Activated CD4-positive, alpha-beta T cell treated with anti-CD3 and anti-CD28 coated beads, Interleukin-2, amount 10 ng/mL, durations not matched to agents 7 days and 5 days (primary cell): ENCODE data around the gene OR1D5. TPM values are rescaled to one million over a fixed set of nuclear protein-coding genes. Genes with fewer than 3 reads are reported as not detected.
"Not testable (repeated sequence)": the region's sequence is repeated elsewhere in the genome, so short reads cannot be mapped to it uniquely, and the experiment has no call there.

Source experiments
- CTCF ChIA-PET: fragments of 350-600 bp; sonication (Branson Sonifier 250); formaldehyde crosslinking; loops from one replicate; lab custom pipeline; 2021; ENCODE audit warnings: antibody characterized with exemption; lab: Charles Lee
- POLR2A ChIA-PET: fragments of 350-600 bp; sonication (Branson Sonifier 250); formaldehyde crosslinking; loops from one replicate; lab custom pipeline; 2021; ENCODE audit warnings: antibody characterized with exemption; lab: Charles Lee
- DNase-seq: peaks from one replicate; pipeline ENCODE4 v3.0.0-alpha.2; 2020
- H3K27ac Mint-ChIP-seq: one replicate; pipeline ENCODE4 v1.8.0; 2021; ENCODE audit warnings: mild to moderate bottlenecking, moderate library complexity, mixed read lengths
- H3K27me3 Mint-ChIP-seq: one replicate; pipeline ENCODE4 v1.8.0; 2021; ENCODE audit warnings: mixed read lengths
- H3K36me3 Mint-ChIP-seq: one replicate; pipeline ENCODE4 v1.8.0; 2021; ENCODE audit warnings: low read depth, mixed read lengths
- H3K4me1 Mint-ChIP-seq: one replicate; pipeline ENCODE4 v1.8.0; 2021; ENCODE audit warnings: mixed read lengths
- H3K4me3 Mint-ChIP-seq: one replicate; pipeline ENCODE4 v1.8.0; 2021; ENCODE audit warnings: mild to moderate bottlenecking, moderate library complexity, mixed read lengths
- H3K9me3 Mint-ChIP-seq: one replicate; pipeline ENCODE4 v1.8.0; 2021; ENCODE audit warnings: mixed read lengths
- total RNA-seq, 2 experiments: library from RNA; stranded (reverse); gene quantifications; one replicate each; pipeline ENCODE4 v1.2.3, GENCODE V29; 2021

OR1D5 gene
- total RNA-seq, 2 experiments from 2014 or later = not detected

GRCh38 chr17:3038941-3039340 lies 24.5 kb downstream of the OR1D5 start:
- peaks cover 3% of the 10 kb centered on the region for H3K27me3 Mint-ChIP-seq
- ChIA-PET CTCF (no interaction called here), POLR2A (no interaction called here)
- H3K4me3 Mint-ChIP-seq = no peak overlapping the region
- H3K27ac Mint-ChIP-seq = no peak overlapping the region
- no peaks in the 10 kb centered on the region for H3K4me1 Mint-ChIP-seq
- no peak for DNase-seq
- peaks cover 14% of the 10 kb centered on the region for H3K9me3 Mint-ChIP-seq
- H3K36me3 Mint-ChIP-seq = no peaks in the 10 kb centered on the region

GRCh38 chr17:3037259-3037658 lies 26.1 kb downstream of the OR1D5 start:
- no peak overlapping the region for H3K27ac Mint-ChIP-seq
- H3K27me3 Mint-ChIP-seq = no peaks in the 10 kb centered on the region
- no peaks in the 10 kb centered on the region for H3K36me3 Mint-ChIP-seq
- H3K4me1 Mint-ChIP-seq = no peaks in the 10 kb centered on the region
- peaks cover 4% of the 10 kb centered on the region for H3K9me3 Mint-ChIP-seq
- no peak for DNase-seq
- ChIA-PET POLR2A (no interaction called here), CTCF (interaction anchor here (0.6 kb wide), 1 partner anchor 9 kb away, joined by 3 read pairs; no protein-coding TSS in a partner anchor)
- no peak overlapping the region for H3K4me3 Mint-ChIP-seq

GRCh38 chr17:3036800-3037199 lies 26.6 kb downstream of the OR1D5 start:
- Mint-ChIP-seq H3K9me3 (no peaks in the 10 kb centered on the region), H3K4me3 (no peak overlapping the region), H3K36me3 (no peaks in the 10 kb centered on the region), H3K27me3 (no peaks in the 10 kb centered on the region), H3K27ac (no peak overlapping the region), H3K4me1 (no peaks in the 10 kb centered on the region)
- POLR2A ChIA-PET = no interaction called here
- CTCF ChIA-PET = interaction anchor here (1.1 to 1.5 kb wide), 2 partner anchors 12 kb away, joined by 3 to 4 read pairs; no protein-coding TSS in a partner anchor
- DNase-seq = no peak

- H3K9me3 Mint-ChIP-seq = no peaks in the 10 kb centered on the region
- CTCF ChIA-PET = interaction anchor here (1.1 to 1.5 kb wide), 2 partner anchors 11 to 13 kb away, joined by 3 to 4 read pairs; no protein-coding TSS in a partner anchor
- H3K4me1 Mint-ChIP-seq = no peaks in the 10 kb centered on the region
- H3K36me3 Mint-ChIP-seq = no peaks in the 10 kb centered on the region
- POLR2A ChIA-PET = no interaction called here
- no peak overlapping the region for H3K4me3 Mint-ChIP-seq
- no peak for DNase-seq
- no peaks in the 10 kb centered on the region for H3K27me3 Mint-ChIP-seq
- H3K27ac Mint-ChIP-seq = no peak overlapping the region
Observed at GRCh38 chr17:3035968-3036280, 27.5 kb downstream of the OR1D5 start.

GRCh38 chr17:3035256-3035967 lies 28.0 kb downstream of the OR1D5 start:
- Mint-ChIP-seq H3K9me3 (no peaks in the 10 kb centered on the region), H3K4me3 (no peak overlapping the region), H3K27me3 (no peaks in the 10 kb centered on the region), H3K27ac (no peak overlapping the region), H3K4me1 (no peaks in the 10 kb centered on the region), H3K36me3 (no peaks in the 10 kb centered on the region)
- POLR2A ChIA-PET = no interaction called here
- DNase-seq = no peak
- CTCF ChIA-PET = interaction anchor here (1.1 to 1.5 kb wide), 2 partner anchors 10 to 13 kb away, joined by 3 to 4 read pairs; no protein-coding TSS in a partner anchor

- CTCF ChIA-PET = no interaction called here
- H3K27me3 Mint-ChIP-seq = no peaks in the 10 kb centered on the region
- no peaks in the 10 kb centered on the region for H3K9me3 Mint-ChIP-seq
- H3K4me1 Mint-ChIP-seq = no peaks in the 10 kb centered on the region
- POLR2A ChIA-PET = no interaction called here
- no peak overlapping the region for H3K27ac Mint-ChIP-seq
- H3K4me3 Mint-ChIP-seq = no peak overlapping the region
- H3K36me3 Mint-ChIP-seq = no peaks in the 10 kb centered on the region
- DNase-seq = no peak
Observed at GRCh38 chr17:3034578-3034920, 28.9 kb downstream of the OR1D5 start.

- CTCF ChIA-PET = no interaction called here
- POLR2A ChIA-PET = no interaction called here
- Mint-ChIP-seq H3K36me3 (peaks cover 2% of the 10 kb centered on the region), H3K4me3 (no peak overlapping the region), H3K9me3 (no peaks in the 10 kb centered on the region), H3K27ac (no peak overlapping the region), H3K27me3 (no peaks in the 10 kb centered on the region), H3K4me1 (no peaks in the 10 kb centered on the region)
- DNase-seq = no peak
Observed at GRCh38 chr17:3033741-3034577, 29.4 kb downstream of the OR1D5 start.

- H3K4me1 Mint-ChIP-seq = no peaks in the 10 kb centered on the region
- no peak overlapping the region for H3K4me3 Mint-ChIP-seq
- peaks cover 2% of the 10 kb centered on the region for H3K36me3 Mint-ChIP-seq
- no peaks in the 10 kb centered on the region for H3K9me3 Mint-ChIP-seq
- CTCF ChIA-PET = no interaction called here
- DNase-seq = no peak
- H3K27ac Mint-ChIP-seq = no peak overlapping the region
- no peaks in the 10 kb centered on the region for H3K27me3 Mint-ChIP-seq
- POLR2A ChIA-PET = no interaction called here
Observed at GRCh38 chr17:3033248-3033640, 30.2 kb downstream of the OR1D5 start.

- ChIA-PET CTCF (no interaction called here), POLR2A (no interaction called here)
- DNase-seq = no peak
- Mint-ChIP-seq H3K36me3 (peaks cover 2% of the 10 kb centered on the region), H3K4me3 (no peak overlapping the region), H3K9me3 (no peaks in the 10 kb centered on the region), H3K27me3 (no peaks in the 10 kb centered on the region), H3K4me1 (no peaks in the 10 kb centered on the region), H3K27ac (no peak overlapping the region)
Observed at GRCh38 chr17:3032258-3033247, 30.9 kb downstream of the OR1D5 start.

- CTCF ChIA-PET = interaction anchor here (0.6 kb wide), 1 partner anchor 1093 kb away, joined by 3 read pairs; no protein-coding TSS in a partner anchor
Observed at GRCh38 chr17:3030852-3031470, 32.4 kb downstream of the OR1D5 start.

GRCh38 chr17:3030096-3030495 lies 33.3 kb downstream of the OR1D5 start:
- H3K27me3 Mint-ChIP-seq = no peaks in the 10 kb centered on the region
- H3K9me3 Mint-ChIP-seq = no peaks in the 10 kb centered on the region
- no peaks in the 10 kb centered on the region for H3K4me1 Mint-ChIP-seq
- no peak overlapping the region for H3K27ac Mint-ChIP-seq
- H3K4me3 Mint-ChIP-seq = no peak overlapping the region
- ChIA-PET POLR2A (no interaction called here), CTCF (no interaction called here)
- H3K36me3 Mint-ChIP-seq = peaks cover 2% of the 10 kb centered on the region
- DNase-seq = no peak

More at GRCh38 chr17:3030852-3031470, 32.4 kb downstream of the OR1D5 start:
- POLR2A ChIA-PET, H3K27ac Mint-ChIP-seq, H3K27me3 Mint-ChIP-seq, H3K36me3 Mint-ChIP-seq, DNase-seq, H3K9me3 Mint-ChIP-seq, H3K4me1 Mint-ChIP-seq, H3K4me3 Mint-ChIP-seq: not testable (repeated sequence)

GRCh38 chr17:3029213-3029913 lies 34.0 kb downstream of the OR1D5 start:
- H3K9me3 Mint-ChIP-seq = peaks cover under 1% of the 10 kb centered on the region
- H3K4me1 Mint-ChIP-seq = no peaks in the 10 kb centered on the region
- no peaks in the 10 kb centered on the region for H3K27me3 Mint-ChIP-seq
- peaks cover 2% of the 10 kb centered on the region for H3K36me3 Mint-ChIP-seq
- DNase-seq = no peak
- POLR2A ChIA-PET = no interaction called here
- no peak overlapping the region for H3K27ac Mint-ChIP-seq
- H3K4me3 Mint-ChIP-seq = no peak overlapping the region
- CTCF ChIA-PET = no interaction called here
